ENCODE results near the gene M1AP.

The M1AP gene

GRCh38 chr2:74620671-74621070 lies 27.5 kb downstream of the M1AP start:
- DNase-seq (ENCODE audit: low read depth) = no peak
- TF ChIP-seq CTCF (IDR thresholded peaks at IDR 0.05; ENCODE audit: control insufficient read depth, extremely low read depth, insufficient read depth) = no peak
- H3K4me3 ChIP-seq (ENCODE audit: low read depth, low read length) = no peak overlapping the region

- no peak overlapping the region for H3K4me3 ChIP-seq (ENCODE audit: low read depth, low read length)
- DNase-seq (ENCODE audit: low read depth) = no peak
- TF ChIP-seq CTCF (IDR thresholded peaks at IDR 0.05; ENCODE audit: control insufficient read depth, extremely low read depth, insufficient read depth) = no peak
Observed at GRCh38 chr2:74619651-74620297, 28.4 kb downstream of the M1AP start.

GRCh38 chr2:74618410-74619083 lies 29.6 kb downstream of the M1AP start:
- DNase-seq (ENCODE audit: low read depth) = no peak
- H3K4me3 ChIP-seq (ENCODE audit: low read depth, low read length) = no peak overlapping the region
- no peak for TF ChIP-seq CTCF (IDR thresholded peaks at IDR 0.05; ENCODE audit: control insufficient read depth, extremely low read depth, insufficient read depth)

- no peak for DNase-seq (ENCODE audit: low read depth)
- TF ChIP-seq CTCF (IDR thresholded peaks at IDR 0.05; ENCODE audit: control insufficient read depth, extremely low read depth, insufficient read depth) = no peak
- no peak overlapping the region for H3K4me3 ChIP-seq (ENCODE audit: low read depth, low read length)
Observed at GRCh38 chr2:74617122-74617521, 31.0 kb downstream of the M1AP start.

GRCh38 chr2:74606927-74607326 lies 41.2 kb downstream of the M1AP start:
- no peak for DNase-seq (ENCODE audit: low read depth)
- no peak for TF ChIP-seq CTCF (IDR thresholded peaks at IDR 0.05; ENCODE audit: control insufficient read depth, extremely low read depth, insufficient read depth)

GRCh38 chr2:74603282-74604000 lies 44.7 kb downstream of the M1AP start:
- TF ChIP-seq CTCF (IDR thresholded peaks at IDR 0.05; ENCODE audit: control insufficient read depth, extremely low read depth, insufficient read depth) = no peak
- no peak for DNase-seq (ENCODE audit: low read depth)
- no peak overlapping the region for H3K4me3 ChIP-seq (ENCODE audit: low read depth, low read length)

More at GRCh38 chr2:74606927-74607326, 41.2 kb downstream of the M1AP start:
- H3K4me3 ChIP-seq (ENCODE audit: low read depth, low read length) = no peak overlapping the region

Measured in LNCaP clone FGC (cell line).